ENCODE measurements around the gene ATAD1.

DNA sequence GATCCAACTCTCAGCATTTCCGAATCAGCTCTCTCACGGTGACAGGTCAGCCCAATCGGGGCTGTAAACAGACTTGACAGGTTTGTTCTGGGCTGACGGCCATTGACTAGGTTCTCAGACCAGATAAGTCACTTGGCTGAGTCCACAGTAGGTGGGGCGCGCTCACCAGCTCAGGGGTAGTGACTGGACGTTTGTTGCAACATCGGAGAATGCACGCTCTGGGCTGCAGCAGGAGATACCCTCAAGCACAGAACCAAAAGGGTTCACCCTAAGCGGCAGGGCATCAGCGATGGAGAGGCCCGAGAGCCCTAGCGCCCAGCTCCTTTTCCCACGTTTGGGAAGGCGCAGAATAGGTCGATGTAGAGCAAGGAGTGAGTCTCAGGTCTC lies 43.5 kb upstream of the ATAD1 start:
- no peak for TF ChIP-seq POLR2A (IDR thresholded peaks at IDR 0.05; ENCODE audit: low read depth, low read length)
- TF ChIP-seq TAF1 (IDR thresholded peaks at IDR 0.05; ENCODE audit: borderline replicate concordance, low read depth, low read length), result no peak
- no peak for TF ChIP-seq POLR2AphosphoS5 (IDR thresholded peaks at IDR 0.05; ENCODE audit: low read depth, low read length)

All from GM12892 (cell line).